Endodermal cell (in vitro differentiated cells): ENCODE measurements around the gene PPIL1. TPM values are rescaled to one million over a fixed set of nuclear protein-coding genes. Genes with fewer than 3 reads are reported as not detected.

Experiments used
- DNase-seq: peaks from one replicate; pipeline ENCODE4 v3.0.0-alpha.2; 2017
- H3K27ac ChIP-seq: 2 replicates; pipeline ENCODE4 v1.5.1; 2013; ENCODE audit warnings: mild to moderate bottlenecking, low read depth, low read length, moderate library complexity
- H3K27me3 ChIP-seq: 2 replicates; pipeline ENCODE4 v1.6.1; 2013; ENCODE audit warnings: mild to moderate bottlenecking, low read length, moderate library complexity; ENCODE audit not compliant: insufficient read depth, control insufficient read depth, poor library complexity, severe bottlenecking
- H3K36me3 ChIP-seq: 2 replicates; pipeline ENCODE4 v1.7.0; 2013; ENCODE audit warnings: mild to moderate bottlenecking, low read length, moderate library complexity; ENCODE audit not compliant: control insufficient read depth, insufficient read depth
- H3K4me1 ChIP-seq: one replicate; pipeline ENCODE4 v1.7.0; 2013; ENCODE audit warnings: low read length; ENCODE audit not compliant: control insufficient read depth, insufficient read depth
- H3K4me3 ChIP-seq: 2 replicates; pipeline ENCODE4 v1.5.1; 2013; ENCODE audit warnings: mild to moderate bottlenecking, low read length, moderate library complexity
- H3K9ac ChIP-seq: 2 replicates; pipeline ENCODE4 v1.6.1; 2013; ENCODE audit warnings: mild to moderate bottlenecking, low read length, moderate library complexity; ENCODE audit not compliant: poor library complexity, severe bottlenecking; ENCODE audit errors: extremely low read depth
- H3K9me3 ChIP-seq: 2 replicates; pipeline ENCODE4 v1.6.1; 2013; ENCODE audit warnings: mild to moderate bottlenecking, low read length, moderate library complexity; ENCODE audit not compliant: control insufficient read depth
- H3K27ac Mint-ChIP-seq: 2 replicates; pipeline ENCODE4 v1.8.0; 2020; ENCODE audit warnings: mixed read lengths
- H3K27me3 Mint-ChIP-seq: 2 replicates; pipeline ENCODE4 v1.8.0; 2021; ENCODE audit warnings: mild to moderate bottlenecking, mixed read lengths; ENCODE audit not compliant: insufficient read depth
- H3K36me3 Mint-ChIP-seq: 2 replicates; pipeline ENCODE4 v1.8.0; 2020; ENCODE audit warnings: low read depth, mixed read lengths
- H3K4me1 Mint-ChIP-seq: 2 replicates; pipeline ENCODE4 v1.8.0; 2020; ENCODE audit warnings: mixed read lengths
- H3K4me3 Mint-ChIP-seq: 2 replicates; pipeline ENCODE4 v1.8.0; 2020; ENCODE audit warnings: mild to moderate bottlenecking, moderate library complexity, mixed read lengths
- H3K9me3 Mint-ChIP-seq: 2 replicates; pipeline ENCODE4 v1.8.0; 2020; ENCODE audit warnings: mild to moderate bottlenecking, mixed read lengths
- CTCF ChIP-seq: fragments of 200-600 bp; sonication (generic); conservative IDR thresholded peaks from 2 replicates; pipeline ENCODE4 v1.5.0; 2021; ENCODE audit warnings: antibody characterized with exemption, mild to moderate bottlenecking
- WGBS, 2 experiments: methylation state at CpG; one replicate each; pipeline versions ENCODE4 v1.1.5 to v1.1.7; 2013; ENCODE audit warnings: missing lambda C conversion rate in 2 of 2, mixed read lengths in 1 of 2; ENCODE audit not compliant: insufficient coverage in 1 of 2, insufficient read length in 1 of 2; 5-methylcytosine and 5-hydroxymethylcytosine counted together
- total RNA-seq, 2 donors: library from RNA; stranded (reverse); fragmentation: NEBNext Ultra II Directional in 1 of 2; extraction: Animal tissue kit (Norgen Biotek cat#: 25700) in 1 of 2; gene quantifications; 2 replicates in 1 of 2; 3 replicates in 1 of 2; pipeline ENCODE4 v1.2.1, GENCODE V29; 2021

PPIL1 gene
- total RNA-seq, 2 donors from 2014 or later: 36.7 to 53.3 TPM

GRCh38 chr6:36860126-36860525 is 14.5 kb downstream of the PPIL1 start:
- peaks cover 8% of the 10 kb centered on the region for H3K4me1 ChIP-seq
- 90 to 95% methylated on average over 5 to 7 of the region's 7 CpGs for WGBS, 2 experiments
- H3K4me3 ChIP-seq: no peak overlapping the region
- H3K27me3 ChIP-seq: no peaks in the 10 kb centered on the region
- no peaks in the 10 kb centered on the region for H3K9me3 ChIP-seq
- H3K27me3 Mint-ChIP-seq: peaks cover 12% of the 10 kb centered on the region
- H3K4me1 Mint-ChIP-seq: peaks cover 37% of the 10 kb centered on the region
- peak; percentile 26 for DNase-seq
- H3K27ac Mint-ChIP-seq: no peak overlapping the region
- no peak overlapping the region for H3K9ac ChIP-seq
- no peaks in the 10 kb centered on the region for H3K9me3 Mint-ChIP-seq
- H3K36me3 Mint-ChIP-seq: peaks cover 63% of the 10 kb centered on the region
- no peak for TF ChIP-seq CTCF
- H3K4me3 Mint-ChIP-seq: no peak overlapping the region
- peaks cover 49% of the 10 kb centered on the region for H3K36me3 ChIP-seq
- no peak overlapping the region for H3K27ac ChIP-seq

GRCh38 chr6:36858407-36858981 is 16.1 kb downstream of the PPIL1 start:
- Histone ChIP-seq H3K9me3 (no peaks in the 10 kb centered on the region), H3K4me3 (no peak overlapping the region), H3K4me1 (no peaks in the 10 kb centered on the region), H3K36me3 (peaks cover 60% of the 10 kb centered on the region), H3K27me3 (no peaks in the 10 kb centered on the region), H3K9ac (no peak overlapping the region), H3K27ac (no peak overlapping the region)
- no peak for TF ChIP-seq CTCF
- 65 to 80% methylated on average over 6 of the region's 6 CpGs for WGBS, 2 experiments
- H3K4me1 Mint-ChIP-seq: peaks cover 20% of the 10 kb centered on the region
- H3K9me3 Mint-ChIP-seq: no peaks in the 10 kb centered on the region
- peak; percentile 81 for DNase-seq
- no peak overlapping the region for H3K4me3 Mint-ChIP-seq
- H3K27ac Mint-ChIP-seq: peak overlapping the region; percentile 11
- peaks cover 73% of the 10 kb centered on the region for H3K36me3 Mint-ChIP-seq
- peaks cover 12% of the 10 kb centered on the region for H3K27me3 Mint-ChIP-seq

GRCh38 chr6:36857325-36857724 is 17.3 kb downstream of the PPIL1 start:
- no peaks in the 10 kb centered on the region for H3K9me3 ChIP-seq
- H3K9me3 Mint-ChIP-seq: no peaks in the 10 kb centered on the region
- no peaks in the 10 kb centered on the region for H3K27me3 ChIP-seq
- no peak overlapping the region for H3K4me3 ChIP-seq
- H3K36me3 Mint-ChIP-seq: peaks cover 68% of the 10 kb centered on the region
- no peak overlapping the region for H3K27ac Mint-ChIP-seq
- peaks cover 2% of the 10 kb centered on the region for H3K27me3 Mint-ChIP-seq
- peaks cover 10% of the 10 kb centered on the region for H3K4me1 Mint-ChIP-seq
- WGBS, 2 experiments: 93 to 94% methylated on average over 4 of the region's 4 CpGs
- H3K4me3 Mint-ChIP-seq: no peak overlapping the region
- H3K27ac ChIP-seq: no peak overlapping the region
- no peak for TF ChIP-seq CTCF
- DNase-seq: peak; percentile 8
- no peaks in the 10 kb centered on the region for H3K4me1 ChIP-seq
- no peak overlapping the region for H3K9ac ChIP-seq
- H3K36me3 ChIP-seq: peaks cover 51% of the 10 kb centered on the region
